ENCODE data around the gene METTL25.

- TF ChIP-seq CTCF (conservative IDR thresholded peaks at IDR 0.05) = no peak
- TF ChIP-seq EZH2 (IDR thresholded peaks at IDR 0.05; ENCODE audit: low read depth) = no peak
Observed at GRCh38 chr12:82426586-82426985, 68.3 kb downstream of the METTL25 start.
